ENCODE results near the gene KIF5A. TPM values are rescaled to one million over a fixed set of nuclear protein-coding genes. Genes with fewer than 3 reads are reported as not detected.
A peak's percentile ranks its signal among the peaks of the same experiment; 100 is the strongest.
"Not testable (repeated sequence)": the region's sequence is repeated elsewhere in the genome, so short reads cannot be mapped to it uniquely, and the experiment has no call there.

KIF5A gene
- total RNA-seq, 4 donors from 2014 or later: 0.08 to 1.2 (median 0.23) TPM

- TF ChIP-seq POLR2A (IDR thresholded peaks at IDR 0.05): no peak
- intact Hi-C loops (cut with DNase I; ENCODE audit: low total_unique reads): no loop called here
- DNase-seq (ENCODE audit: low spot score in 2 of 2): no peak
- H3K4me3 ChIP-seq (ENCODE audit: low read depth, poor library complexity, severe bottlenecking): no peak overlapping the region
- WGBS, 2 donors: 74 to 80% methylated on average over 3 of the region's 3 CpGs
Measured at GRCh38 chr12:57616383-57617101, 66.7 kb downstream of the KIF5A start.

- intact Hi-C loops (cut with DNase I; ENCODE audit: low total_unique reads): no loop called here
- WGBS, 2 donors: 63 to 64% methylated on average over 11 of the region's 11 CpGs
- TF ChIP-seq, protein P1, sequence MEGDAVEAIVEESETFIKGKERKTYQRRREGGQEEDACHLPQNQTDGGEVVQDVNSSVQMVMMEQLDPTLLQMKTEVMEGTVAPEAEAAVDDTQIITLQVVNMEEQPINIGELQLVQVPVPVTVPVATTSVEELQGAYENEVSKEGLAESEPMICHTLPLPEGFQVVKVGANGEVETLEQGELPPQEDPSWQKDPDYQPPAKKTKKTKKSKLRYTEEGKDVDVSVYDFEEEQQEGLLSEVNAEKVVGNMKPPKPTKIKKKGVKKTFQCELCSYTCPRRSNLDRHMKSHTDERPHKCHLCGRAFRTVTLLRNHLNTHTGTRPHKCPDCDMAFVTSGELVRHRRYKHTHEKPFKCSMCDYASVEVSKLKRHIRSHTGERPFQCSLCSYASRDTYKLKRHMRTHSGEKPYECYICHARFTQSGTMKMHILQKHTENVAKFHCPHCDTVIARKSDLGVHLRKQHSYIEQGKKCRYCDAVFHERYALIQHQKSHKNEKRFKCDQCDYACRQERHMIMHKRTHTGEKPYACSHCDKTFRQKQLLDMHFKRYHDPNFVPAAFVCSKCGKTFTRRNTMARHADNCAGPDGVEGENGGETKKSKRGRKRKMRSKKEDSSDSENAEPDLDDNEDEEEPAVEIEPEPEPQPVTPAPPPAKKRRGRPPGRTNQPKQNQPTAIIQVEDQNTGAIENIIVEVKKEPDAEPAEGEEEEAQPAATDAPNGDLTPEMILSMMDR (IDR thresholded peaks at IDR 0.05): no peak
- TF ChIP-seq POLR2A (IDR thresholded peaks at IDR 0.05): no peak
- no peak for DNase-seq (ENCODE audit: low spot score in 2 of 2)
- H3K4me3 ChIP-seq (ENCODE audit: low read depth, poor library complexity, severe bottlenecking): no peak overlapping the region
Measured at GRCh38 chr12:57617942-57618341, 68.1 kb downstream of the KIF5A start.

- intact Hi-C loops (cut with DNase I; ENCODE audit: low total_unique reads); DNase-seq (ENCODE audit: low spot score in 2 of 2); H3K4me3 ChIP-seq (ENCODE audit: low read depth, poor library complexity, severe bottlenecking): not testable (repeated sequence)
- WGBS, 2 donors: 93 to 95% methylated on average over 6 of the region's 6 CpGs
Measured at GRCh38 chr12:57618431-57618830, 68.6 kb downstream of the KIF5A start.

DNA sequence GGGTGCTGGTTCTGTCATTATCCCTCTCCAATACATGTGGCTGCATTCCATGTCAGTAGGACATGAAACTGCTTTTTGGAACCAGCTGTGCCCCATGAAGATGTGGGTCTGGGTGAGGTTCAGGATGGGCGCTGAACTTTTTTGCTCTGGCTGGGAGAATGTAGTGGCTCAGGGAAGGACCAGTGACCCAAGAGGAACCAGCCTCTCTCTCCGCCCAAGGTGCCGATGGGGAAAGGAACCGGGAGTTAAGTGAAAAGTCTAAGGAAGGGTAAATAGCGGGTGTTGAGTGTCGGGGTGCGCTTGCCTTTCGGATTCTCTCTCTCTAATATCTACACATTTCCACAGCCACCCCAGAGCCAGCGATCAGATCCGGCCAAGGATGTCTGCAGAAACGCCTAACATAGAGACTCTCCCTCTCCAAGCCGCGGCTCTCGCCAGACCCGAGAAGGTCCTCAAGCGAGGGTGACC is 69.2 kb downstream of the KIF5A start:
- intact Hi-C loops (cut with DNase I; ENCODE audit: low total_unique reads): no loop called here
- no peak for DNase-seq (ENCODE audit: low spot score in 2 of 2)
- no peak overlapping the region for H3K4me3 ChIP-seq (ENCODE audit: low read depth, poor library complexity, severe bottlenecking)
- WGBS, 2 donors: 51 to 53% methylated on average over 16 of the region's 16 CpGs
- TF ChIP-seq, protein P1 (IDR thresholded peaks at IDR 0.05): no peak
- no peak for TF ChIP-seq POLR2A (IDR thresholded peaks at IDR 0.05)

- H3K4me3 ChIP-seq (ENCODE audit: low read depth, poor library complexity, severe bottlenecking): no peak overlapping the region
- intact Hi-C loops (cut with DNase I; ENCODE audit: low total_unique reads): loop anchor here (5.0 to 10.0 kb wide), 2 partner anchors 37 to 155 kb away; no protein-coding TSS in a partner anchor
- 21 to 26% methylated on average over 37 to 38 of the region's 46 CpGs for WGBS, 2 donors
- TF ChIP-seq, protein P1 (IDR thresholded peaks at IDR 0.05): no peak
- no peak for TF ChIP-seq POLR2A (IDR thresholded peaks at IDR 0.05)
- peak in 1 of 2 donors; percentile 87 for DNase-seq (ENCODE audit: low spot score in 2 of 2)
Measured at GRCh38 chr12:57619434-57620244, 69.8 kb downstream of the KIF5A start.

GRCh38 chr12:57620245-57620935 is 70.5 kb downstream of the KIF5A start:
- intact Hi-C loops (cut with DNase I; ENCODE audit: low total_unique reads): loop anchor here (5.0 to 10.0 kb wide), 2 partner anchors 38 to 156 kb away; no protein-coding TSS in a partner anchor
- no peak for TF ChIP-seq POLR2A (IDR thresholded peaks at IDR 0.05)
- TF ChIP-seq, protein P1 (IDR thresholded peaks at IDR 0.05): no peak
- H3K4me3 ChIP-seq (ENCODE audit: low read depth, poor library complexity, severe bottlenecking): no peak overlapping the region
- 26 to 40% methylated on average over 11 to 12 of the region's 13 CpGs for WGBS, 2 donors
- DNase-seq (ENCODE audit: low spot score in 2 of 2): no peak

Data from lower leg skin (tissue), 4 donors.